Left renal cortex interstitium (tissue), 4 donors: ENCODE data around the gene RLN3. TPM values are rescaled to one million over a fixed set of nuclear protein-coding genes. Genes with fewer than 3 reads are reported as not detected.
"Not testable (repeated sequence)": the region's sequence is repeated elsewhere in the genome, so short reads cannot be mapped to it uniquely, and the experiment has no call there.

Experiments
- DNase-seq, 4 donors: peaks; one replicate each; pipeline ENCODE4 v3.0.0-alpha.2; 2013; ENCODE audit warnings: low read depth in 4 of 4, low spot score in 2 of 4, missing footprints in 1 of 4
- polyA plus RNA-seq, 4 donors: library from polyadenylated mRNA; unstranded; fragments of 120-200 nt; gene quantifications; one replicate each; pipeline ENCODE4 v1.2.1, GENCODE V29; 2013; ENCODE audit not compliant: insufficient read length in 4 of 4

Gene RLN3
- polyA plus RNA-seq, 4 donors: not detected

- no peak for DNase-seq
Measured at GRCh38 chr19:14015524-14016035, 12.4 kb upstream of the RLN3 start.

GRCh38 chr19:14019100-14019499, 8.8 kb upstream of the RLN3 start:
- no peak for DNase-seq

- not testable (repeated sequence) for DNase-seq
Measured at GRCh38 chr19:14019739-14020138, 8.2 kb upstream of the RLN3 start.

DNA sequence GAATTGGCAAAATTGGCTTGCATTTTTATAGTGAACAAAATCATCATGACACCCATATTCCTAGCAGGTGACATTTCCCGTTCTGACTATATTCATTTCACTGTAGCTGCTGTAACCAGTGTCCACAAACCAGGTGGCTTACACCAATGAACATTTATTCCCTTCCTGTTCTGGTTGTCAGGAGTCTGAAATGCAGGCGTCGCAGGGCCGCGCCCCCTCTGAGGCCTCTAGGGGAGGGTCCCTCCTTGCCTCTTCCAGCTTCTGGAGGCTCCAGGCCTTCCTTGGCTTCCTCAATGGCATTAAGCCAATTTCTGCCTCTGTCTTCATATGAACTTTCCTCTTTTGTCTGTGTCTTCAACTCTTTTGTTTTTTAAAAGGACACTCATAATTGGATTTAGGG, 6.5 kb upstream of the RLN3 start:
- DNase-seq: no peak

DNA sequence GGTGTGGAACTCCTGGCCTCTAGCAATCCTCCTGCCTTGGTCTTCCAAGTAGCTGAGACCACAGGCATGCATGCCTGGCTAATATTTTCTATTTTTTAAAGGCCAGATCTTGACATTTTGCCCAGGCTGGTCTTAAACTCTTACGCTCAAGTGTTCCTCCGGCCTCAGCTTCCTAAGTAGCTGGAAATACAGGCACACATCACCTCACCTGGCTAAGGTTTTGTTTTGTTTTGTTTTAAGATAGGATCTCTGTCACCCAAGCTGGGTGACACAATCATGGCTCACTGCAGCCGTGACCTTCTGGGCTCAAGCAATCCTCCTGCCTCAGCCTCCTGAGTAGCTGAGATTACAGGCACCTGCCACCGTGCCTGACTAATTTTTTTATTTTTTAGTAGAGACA, 5.5 kb upstream of the RLN3 start:
- no peak for DNase-seq

DNA sequence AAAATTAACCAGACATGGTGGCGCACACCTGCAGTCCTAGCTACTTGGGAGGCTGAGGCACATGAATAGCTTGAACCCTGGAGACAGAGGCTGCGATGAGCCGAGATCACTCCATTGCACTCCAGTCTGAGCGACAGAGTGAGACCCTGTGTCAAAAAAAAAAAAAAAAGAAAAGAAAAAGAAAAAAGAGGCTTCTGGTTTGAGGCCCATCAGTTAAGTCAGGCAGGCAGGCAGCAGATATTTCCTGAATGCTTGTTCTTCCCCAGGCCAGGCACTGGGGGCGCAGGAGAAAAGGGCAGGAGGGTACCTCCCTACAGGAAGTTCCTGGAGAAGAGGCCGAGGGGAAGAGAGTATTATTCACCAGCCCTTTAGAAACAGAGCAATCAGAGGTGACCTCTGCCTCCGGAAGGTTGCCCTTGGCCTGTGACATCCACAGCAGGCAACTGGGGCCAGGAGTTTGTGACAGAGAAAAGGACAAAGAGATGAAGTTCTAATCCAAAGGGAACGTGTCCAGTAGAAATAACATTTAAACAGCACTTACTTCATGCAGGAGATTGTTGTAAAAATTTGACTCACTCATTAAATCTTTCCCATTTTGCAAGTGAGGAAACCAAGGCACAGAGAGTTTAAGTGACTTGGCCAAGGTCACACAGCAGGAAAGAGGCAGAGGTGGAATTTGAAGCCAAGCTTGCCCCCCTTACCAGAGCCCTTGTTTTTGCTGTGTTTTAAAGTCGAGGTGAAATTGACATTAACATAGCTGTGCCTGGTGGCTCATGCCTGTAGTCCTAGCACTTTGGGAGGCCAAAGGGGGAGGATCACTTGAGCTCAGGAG, 4.3 kb upstream of the RLN3 start:
- DNase-seq: no peak

DNA sequence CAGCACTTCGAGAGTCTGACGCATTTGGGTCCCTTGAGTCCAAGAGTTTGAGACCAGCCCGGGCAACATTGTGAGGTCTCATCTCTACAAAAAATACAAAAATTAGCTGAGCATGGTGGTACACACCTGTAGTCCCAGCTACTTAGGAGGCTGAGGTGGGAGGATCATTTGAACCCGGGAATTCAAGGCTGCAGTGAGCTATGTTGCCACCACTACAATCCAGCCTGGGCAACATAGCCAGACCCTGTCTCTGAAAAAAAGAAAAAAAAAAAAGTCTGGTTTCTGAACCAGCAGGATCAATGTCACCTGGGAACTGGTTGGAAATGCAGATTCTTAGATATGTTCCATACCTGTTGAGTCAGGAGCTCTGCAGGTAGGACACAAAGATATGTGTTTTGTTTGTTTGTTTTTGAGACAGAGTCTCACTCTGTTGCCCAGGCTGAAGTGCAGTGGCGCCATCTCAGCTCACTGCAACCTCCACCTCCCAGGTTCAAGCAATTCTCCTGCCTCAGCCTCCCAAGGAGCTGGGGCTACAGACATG, 1.2 kb upstream of the RLN3 start:
- not testable (repeated sequence) for DNase-seq

- no peak for DNase-seq
Measured at GRCh38 chr19:14028901-14029300, 953 bp downstream of the RLN3 start.

DNA sequence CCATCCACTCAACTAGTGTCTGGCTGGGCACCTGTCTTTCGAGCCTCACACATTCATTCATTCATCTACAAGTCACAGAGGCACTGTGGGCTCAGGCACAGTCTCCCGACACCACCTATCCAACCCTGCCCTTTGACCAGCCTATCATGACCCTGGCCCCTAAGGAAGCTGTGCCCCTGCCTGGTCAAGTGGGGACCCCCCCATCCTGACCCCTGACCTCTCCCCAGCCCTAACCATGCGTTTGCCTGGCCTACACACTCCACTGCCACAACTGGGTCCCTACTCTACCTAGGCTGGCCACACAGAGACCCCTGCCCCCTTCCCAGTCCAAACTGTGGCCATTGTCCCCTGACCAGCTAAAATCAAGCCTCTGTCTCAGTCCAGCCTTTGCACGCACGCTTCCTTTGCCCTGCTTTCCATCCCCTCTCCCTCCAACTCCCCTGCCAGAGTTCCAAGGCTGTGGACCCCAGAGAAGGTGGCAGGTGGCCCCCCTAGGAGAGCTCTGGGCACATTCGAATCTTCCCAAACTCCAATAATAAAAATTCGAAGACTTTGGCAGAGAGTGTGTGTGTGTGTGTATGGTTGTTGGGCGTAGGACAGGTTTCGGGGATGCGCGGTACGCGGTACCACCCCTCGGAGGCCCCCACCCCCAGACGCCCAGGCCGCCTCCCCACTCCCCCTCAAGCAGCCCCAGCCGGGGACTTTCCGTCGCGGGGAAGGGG, 3.2 kb downstream of the RLN3 start:
- DNase-seq: no peak

- peak in 2 of 4 donors; percentile 41 to 56 for DNase-seq
Measured at GRCh38 chr19:14031719-14032480, 4.0 kb downstream of the RLN3 start, which contains the start of gene IL27RA. TSS of gene IL27RA (plus strand) at chr19:14031762. CDS start at chr19:14031873, 111 bp downstream.

DNA sequence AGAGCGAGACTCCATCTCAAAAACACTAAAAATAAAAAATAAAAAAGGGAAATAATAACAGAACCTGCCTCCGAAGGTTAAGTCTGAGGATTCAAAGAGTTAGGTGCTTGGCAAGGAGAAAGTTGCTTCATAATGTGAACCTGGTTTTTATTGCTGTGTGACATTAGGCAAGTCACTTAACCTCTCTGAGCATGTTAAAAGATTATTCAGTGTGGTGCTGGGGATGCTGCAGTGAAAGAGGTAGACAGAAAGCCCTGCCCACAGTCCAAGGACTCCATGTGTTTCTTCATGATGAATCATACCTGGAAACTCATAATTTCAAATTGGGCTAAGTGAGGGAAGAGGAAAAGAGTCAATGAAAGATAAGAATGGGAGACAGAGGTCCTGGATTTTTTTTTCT, 6.0 kb downstream of the RLN3 start:
- DNase-seq: no peak

- not testable (repeated sequence) for DNase-seq
Measured at GRCh38 chr19:14035159-14035558, 7.2 kb downstream of the RLN3 start.

DNA sequence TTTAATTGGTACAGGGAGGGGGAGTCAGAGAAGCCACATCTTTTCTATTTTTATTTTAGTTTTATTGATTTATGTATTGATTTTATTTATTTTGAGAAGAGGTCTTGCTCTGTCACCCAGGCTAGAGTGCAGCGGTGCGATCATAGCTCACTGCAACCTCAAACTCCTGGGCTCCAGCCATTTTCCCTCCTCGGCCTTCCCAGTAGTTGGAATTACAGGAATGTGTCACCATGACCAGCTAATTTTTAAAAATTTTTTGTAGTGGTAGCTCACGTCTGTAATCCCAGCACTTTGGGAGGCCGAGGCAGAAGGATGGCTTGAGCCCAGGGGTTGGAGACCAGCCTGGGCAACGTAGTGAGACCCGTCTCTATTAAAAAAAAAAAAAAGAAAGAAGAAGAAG, 7.8 kb downstream of the RLN3 start:
- no peak for DNase-seq

DNA sequence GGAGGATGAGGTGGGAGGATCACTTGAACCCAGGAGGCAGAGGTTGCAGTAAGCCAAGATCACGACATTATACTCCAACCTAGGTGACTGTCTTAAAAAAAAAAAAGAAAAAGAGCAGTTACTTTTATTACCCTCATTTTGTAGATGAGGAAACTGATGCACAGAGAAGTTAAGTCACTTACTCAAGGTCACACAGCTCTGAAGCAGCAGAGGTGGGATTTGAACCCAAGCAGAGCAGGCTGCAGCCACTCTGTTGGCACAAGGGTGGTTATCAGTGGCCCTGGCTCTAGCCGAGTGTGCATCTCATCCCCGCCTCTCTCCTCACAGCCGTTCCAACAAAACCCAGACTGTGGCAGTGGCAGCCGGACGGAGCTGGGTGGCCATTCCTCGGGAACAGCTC, 11.2 kb downstream of the RLN3 start:
- no peak for DNase-seq

DNA sequence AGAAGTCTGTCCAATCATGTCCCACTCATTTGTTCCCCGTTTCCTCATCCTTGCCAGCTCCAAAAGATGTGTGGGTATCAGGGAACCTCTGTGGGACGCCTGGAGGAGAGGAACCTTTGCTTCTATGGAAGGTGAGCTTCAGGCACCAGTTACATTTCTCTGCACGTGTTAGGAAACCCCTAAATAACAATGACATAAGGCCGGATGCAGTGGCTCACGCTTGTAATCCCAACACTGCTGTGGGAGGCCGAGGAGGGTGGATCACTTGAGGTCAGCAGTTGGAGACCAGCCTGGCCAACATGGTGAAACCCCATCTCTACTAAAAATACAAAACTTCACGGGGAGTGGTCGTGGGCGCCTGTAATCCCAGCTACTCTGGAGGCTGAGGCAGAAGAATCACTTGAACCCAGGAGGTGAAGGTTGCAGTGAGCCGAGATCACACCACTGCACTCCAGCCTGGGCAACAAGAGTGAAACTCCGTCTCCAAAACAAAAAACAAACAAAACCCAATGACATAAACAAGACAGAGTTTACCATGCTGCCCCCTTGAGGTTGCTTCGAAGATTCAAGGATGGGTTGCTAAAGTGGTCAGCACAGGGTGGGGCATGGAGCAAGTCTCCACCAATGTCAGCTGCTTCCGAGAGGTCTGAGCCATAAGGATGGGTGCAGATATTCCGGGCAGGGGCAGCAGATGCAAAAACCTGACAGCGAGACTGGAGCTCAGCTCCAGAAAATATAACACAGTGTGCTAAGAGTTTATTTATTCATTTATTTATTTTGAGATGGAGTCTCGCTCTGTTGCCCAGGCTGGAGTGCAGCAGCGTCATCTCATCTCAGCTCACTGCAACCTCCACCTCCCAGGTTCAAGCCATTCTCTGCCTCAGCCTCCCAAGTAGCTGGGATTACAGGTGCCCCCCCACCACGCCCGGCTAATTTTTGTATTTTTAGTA, 15.0 kb downstream of the RLN3 start:
- DNase-seq: peak in 1 of 4 donors; percentile 71

DNA sequence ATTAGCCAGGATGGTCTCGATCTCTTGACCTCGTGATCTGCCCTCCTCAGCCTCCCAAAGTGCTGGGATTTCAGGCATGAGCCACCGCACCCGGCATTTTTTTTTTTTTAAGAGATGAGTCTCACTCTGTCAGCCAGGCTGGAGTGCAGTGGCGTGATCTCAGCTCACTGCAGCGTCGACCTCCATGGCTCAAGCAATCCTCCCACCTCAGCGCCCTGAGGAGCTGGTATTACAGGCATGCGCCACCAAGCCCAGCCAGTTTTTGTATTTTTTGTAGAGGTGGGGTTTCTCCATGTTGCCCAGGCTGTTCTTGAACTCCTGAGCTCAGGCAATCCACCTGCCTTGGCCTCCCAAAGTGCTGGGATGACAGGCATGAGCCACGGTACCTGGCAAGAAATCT, 19.9 kb downstream of the RLN3 start:
- not testable (repeated sequence) for DNase-seq

DNA sequence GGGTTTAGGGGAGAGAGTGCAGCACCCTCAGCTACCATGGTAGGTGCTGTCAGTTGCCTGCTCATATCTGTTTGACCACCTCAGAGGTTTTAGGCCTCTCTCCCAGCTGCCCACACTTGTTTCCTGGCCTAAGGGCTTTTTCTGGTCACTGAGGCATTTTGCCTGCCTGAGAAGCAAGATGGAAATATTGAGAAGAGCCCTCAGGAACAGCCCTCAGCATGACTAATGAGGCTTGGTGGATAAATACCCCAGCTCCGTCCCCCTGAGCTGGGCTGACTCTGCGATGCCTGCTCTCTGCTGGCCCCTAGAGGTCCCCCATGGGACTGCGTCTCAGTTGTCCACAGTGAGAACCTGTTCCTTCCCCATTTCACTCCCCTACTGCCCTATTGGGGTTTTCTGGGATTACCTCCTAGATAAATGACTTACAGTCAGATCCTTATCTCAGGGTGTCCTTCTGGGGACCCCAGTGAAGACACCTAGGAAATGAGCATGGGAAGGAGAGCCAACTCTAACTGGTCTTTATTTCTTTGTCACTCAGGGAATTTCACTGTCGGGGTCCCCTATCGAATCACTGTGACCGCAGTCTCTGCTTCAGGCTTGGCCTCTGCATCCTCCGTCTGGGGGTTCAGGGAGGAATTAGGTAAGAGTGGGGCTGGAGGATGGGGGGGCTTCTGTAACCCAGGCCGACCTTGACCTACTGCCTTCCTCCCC, 20.6 kb downstream of the RLN3 start:
- DNase-seq: no peak

DNA sequence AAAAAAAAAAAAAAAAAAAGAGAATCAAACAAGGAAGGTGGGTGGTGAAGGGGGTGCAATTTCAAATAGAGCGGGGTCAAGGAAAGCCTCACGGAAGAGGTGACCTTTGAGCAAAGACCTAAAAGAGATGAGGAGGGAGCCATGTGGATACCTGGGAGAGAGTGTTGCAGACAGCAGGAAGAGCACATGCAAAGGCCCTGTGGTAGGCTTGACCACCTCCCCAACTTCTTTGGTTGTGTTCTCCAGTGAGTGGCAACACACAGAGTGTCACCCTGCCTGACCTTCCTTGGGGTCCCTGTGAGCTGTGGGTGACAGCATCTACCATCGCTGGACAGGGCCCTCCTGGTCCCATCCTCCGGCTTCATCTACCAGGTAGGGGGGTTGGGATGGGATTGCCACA, 22.6 kb downstream of the RLN3 start:
- DNase-seq: no peak

DNA sequence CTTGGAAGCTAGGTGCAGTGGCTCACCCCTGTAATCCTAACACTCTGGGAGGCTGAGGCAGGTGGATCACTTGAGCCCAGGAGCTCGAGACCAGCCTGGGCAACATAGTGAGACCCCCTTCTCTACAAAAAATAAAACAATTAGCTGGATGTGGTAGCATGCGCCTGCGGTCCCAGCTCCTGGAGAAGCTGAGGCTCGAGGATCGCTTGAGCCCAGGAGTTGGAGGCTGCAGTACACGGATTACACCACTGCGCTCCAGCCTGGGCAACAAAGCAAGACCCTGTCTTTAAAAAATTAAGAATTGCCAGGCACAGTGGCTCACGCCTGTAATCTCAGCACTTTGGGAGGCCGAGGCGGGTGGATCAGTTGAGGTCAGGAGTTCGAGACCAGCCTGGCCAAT, 23.0 kb downstream of the RLN3 start:
- DNase-seq: not testable (repeated sequence)
